Pancreas (tissue), 10 donors: ENCODE data around the gene WWP2. TPM values are rescaled to one million over a fixed set of nuclear protein-coding genes. Genes with fewer than 3 reads are reported as not detected.
"Not testable (repeated sequence)": the region's sequence is repeated elsewhere in the genome, so short reads cannot be mapped to it uniquely, and the experiment has no call there.

Experiments
- ATAC-seq, 4 donors: fragments of 200-7000 bp; cut with Tn5 transposase; one replicate each; pipeline versions ENCODE4 v1.8.0 to v1.9.1; 2020; ENCODE audit warnings: mild to moderate bottlenecking in 4 of 4, moderate library complexity in 4 of 4
- DNase-seq, 6 donors: peaks; one replicate each; pipeline ENCODE4 v3.0.0-alpha.2; 2020
- FAIRE-seq: peaks from 2 replicates; lab custom pipeline; 2012; peaks lifted over from hg19 to GRCh38; lab: Jason Lieb, UNC
- H3K27ac ChIP-seq, 4 donors: fragments of 200-600 bp; sonication (generic); 1 replicate in 3 of 4; 2 replicates in 1 of 4; pipeline versions ENCODE4 v1.5.0 to v1.8.0; 2020
- H3K27me3 ChIP-seq, 4 donors: fragments of 200-600 bp; one replicate each; pipeline ENCODE4 v1.8.0; 2021
- H3K36me3 ChIP-seq, 3 donors: fragments of 200-600 bp; sonication (generic) in 1 of 3; one replicate each; pipeline versions ENCODE4 v1.5.0 to v1.8.0; 2020 to 2021
- H3K4me1 ChIP-seq, 3 donors: fragments of 200-600 bp; one replicate each; pipeline ENCODE4 v1.8.0; 2021
- H3K4me3 ChIP-seq, 4 donors: fragments of 200-600 bp; sonication (generic) in 2 of 4; one replicate each; pipeline versions ENCODE4 v1.5.0 to v1.8.0; 2020 to 2021
- H3K9me3 ChIP-seq, 4 donors: fragments of 200-600 bp; one replicate each; pipeline ENCODE4 v1.8.0; 2021
- CTCF ChIP-seq, 4 donors: fragments of 200-600 bp; sonication (generic) in 3 of 4; IDR thresholded peaks; one replicate each; pipeline versions ENCODE4 v1.5.0 to v1.8.0; 2021; ENCODE audit warnings: antibody characterized with exemption in 4 of 4
- WGBS, 2 donors: extraction: QIAGEN DNeasy Blood & Tissue Kit; methylation state at CpG; one replicate each; pipeline ENCODE4 v1.1.7; 2013; 5-methylcytosine and 5-hydroxymethylcytosine counted together
- intact Hi-C, 3 donors: fragments of 100-400 bp; cut with DNase I; formaldehyde crosslinking; loops; one replicate each; pipeline versions ENCODE4 v1.11.1 to v1.14.2; 2022
- polyA plus RNA-seq, 2 donors: library from polyadenylated mRNA; stranded (reverse); fragments of 200-250 nt; gene quantifications; one replicate each; pipeline ENCODE4 v1.2.3, GENCODE V29; 2013
- total RNA-seq, 6 donors: library from RNA; stranded (reverse); fragmentation: NEBNext Ultra II Directional in 4 of 6; extraction: Animal tissue kit (Norgen Biotek cat#: 25700) in 4 of 6; gene quantifications; one replicate each; pipeline versions ENCODE4 v1.2.1 to v1.2.4, GENCODE V29; 2021 to 2023
- donor health status: healthy with polysubstance abuse.
- donor health status: DM: no; HTN: no; CAD: no; lungs with moderate emphysema.
- donor health status: DM: no; HTN: no; CAD: no.
- donor health status: control.
- donor health status: control.
- donor health status: Bipolar disorder and iron deficiency.
- donor health status: DM: yes; HTN: yes; CAD: no.
- donor health status: DM: no; HTN: no; CAD: no.
- donor health status: DM: no; HTN: no; CAD: no.
- donor health status: DM: yes; HTN: yes; CAD: no.

Gene WWP2
- total and polyA plus RNA-seq, 8 donors = 27.4 to 50.4 (median 35.4) TPM

- intact Hi-C loops = no loop called here
- no peaks in the 10 kb centered on the region for H3K9me3 ChIP-seq
- peak in 1 of 6 donors; percentile 11 for DNase-seq
- peak overlapping the region in 3 of 4 donors; percentile 59 to 92 (median 90) for H3K27ac ChIP-seq
- no peak overlapping the region for H3K4me3 ChIP-seq
- H3K4me1 ChIP-seq = peaks cover 12 to 41% (median 24%) of the 10 kb centered on the region in 3 donors
- no peak for FAIRE-seq
- H3K36me3 ChIP-seq = no peaks in the 10 kb centered on the region
- no peaks in the 10 kb centered on the region for H3K27me3 ChIP-seq
- 84 to 88% methylated on average over 6 of the region's 6 CpGs for WGBS, 2 donors
- no peak for TF ChIP-seq CTCF (IDR thresholded peaks at IDR 0.05)
- no peak for ATAC-seq
Measured at GRCh38 chr16:69821844-69822173, 59.7 kb downstream of the WWP2 start.

DNA sequence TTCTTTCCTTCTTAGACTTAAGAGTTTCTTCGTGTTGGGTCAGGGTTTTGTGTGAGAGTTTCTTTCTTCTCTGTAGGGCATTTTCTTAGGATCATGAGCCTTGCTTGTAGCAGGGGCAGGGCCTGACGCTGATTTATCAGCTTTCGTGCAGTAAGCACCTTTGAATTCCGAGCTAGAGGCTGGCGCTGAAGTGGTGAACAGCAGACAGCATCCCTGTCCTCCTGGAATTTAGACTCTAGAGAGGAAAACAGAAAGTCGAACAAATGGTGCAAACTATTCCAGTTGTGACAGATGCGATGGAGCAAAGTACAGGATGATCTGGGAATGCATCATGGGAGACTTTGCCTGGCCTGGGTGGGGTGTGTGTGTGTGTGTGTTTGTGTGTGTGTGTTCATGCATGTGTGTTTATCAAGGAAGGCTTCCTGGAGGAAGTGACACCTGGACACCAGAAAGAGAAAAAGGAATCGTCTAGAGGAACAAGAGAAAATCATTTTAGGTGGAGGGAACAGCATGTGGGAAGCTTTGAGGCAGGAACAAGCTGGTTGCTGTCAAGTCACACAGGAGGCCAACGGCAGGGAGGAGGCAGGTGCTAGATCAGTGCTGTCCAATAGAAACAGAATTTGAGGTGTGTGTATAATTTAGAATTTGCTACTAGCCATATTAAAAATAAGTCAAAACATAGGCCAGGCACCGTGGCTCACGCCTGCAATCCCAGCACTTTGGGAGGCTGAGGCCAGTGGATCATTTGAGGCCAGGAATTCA is 60.2 kb downstream of the WWP2 start:
- H3K36me3 ChIP-seq = no peaks in the 10 kb centered on the region
- DNase-seq = peak in 1 of 6 donors; percentile 22
- peaks cover 17 to 46% (median 29%) of the 10 kb centered on the region in 3 donors for H3K4me1 ChIP-seq
- FAIRE-seq = no peak
- intact Hi-C loops = no loop called here
- WGBS, 2 donors = 78 to 79% methylated on average over 11 of the region's 11 CpGs
- H3K4me3 ChIP-seq = no peak overlapping the region
- ATAC-seq = no peak
- no peaks in the 10 kb centered on the region for H3K9me3 ChIP-seq
- no peaks in the 10 kb centered on the region for H3K27me3 ChIP-seq
- TF ChIP-seq CTCF (IDR thresholded peaks at IDR 0.05) = no peak
- H3K27ac ChIP-seq = peak overlapping the region in 3 of 4 donors; percentile 59 to 92 (median 90)

- Histone ChIP-seq H3K4me3 (no peak overlapping the region), H3K27ac (peak overlapping the region; percentile 51 to 92 (median 74)), H3K27me3 (no peaks in the 10 kb centered on the region), H3K4me1 (peaks cover 19 to 52% (median 36%) of the 10 kb centered on the region in 3 donors), H3K36me3 (no peaks in the 10 kb centered on the region), H3K9me3 (no peaks in the 10 kb centered on the region)
- ATAC-seq = peak; percentile 66 to 84 (median 72)
- 11 to 19% methylated on average over 10 of the region's 10 CpGs for WGBS, 2 donors
- no peak for TF ChIP-seq CTCF (IDR thresholded peaks at IDR 0.05)
- no peak for FAIRE-seq
- DNase-seq = peak; percentile 70 to 86 (median 78)
- intact Hi-C loops = no loop called here
Measured at GRCh38 chr16:69823831-69824563, 61.9 kb downstream of the WWP2 start.

- FAIRE-seq, H3K9me3 ChIP-seq, H3K4me3 ChIP-seq, ATAC-seq, intact Hi-C loops, H3K27me3 ChIP-seq, H3K36me3 ChIP-seq: not testable (repeated sequence)
- 62 to 68% methylated on average over 4 of the region's 4 CpGs for WGBS, 2 donors
- Histone ChIP-seq H3K27ac (peak overlapping the region in 3 of 4 donors; percentile 58 to 92 (median 90)), H3K4me1 (peaks cover 19 to 52% (median 36%) of the 10 kb centered on the region in 3 donors)
- peak in 1 of 6 donors; percentile 35 for DNase-seq
Measured at GRCh38 chr16:69824564-69825142, 62.5 kb downstream of the WWP2 start.

DNA sequence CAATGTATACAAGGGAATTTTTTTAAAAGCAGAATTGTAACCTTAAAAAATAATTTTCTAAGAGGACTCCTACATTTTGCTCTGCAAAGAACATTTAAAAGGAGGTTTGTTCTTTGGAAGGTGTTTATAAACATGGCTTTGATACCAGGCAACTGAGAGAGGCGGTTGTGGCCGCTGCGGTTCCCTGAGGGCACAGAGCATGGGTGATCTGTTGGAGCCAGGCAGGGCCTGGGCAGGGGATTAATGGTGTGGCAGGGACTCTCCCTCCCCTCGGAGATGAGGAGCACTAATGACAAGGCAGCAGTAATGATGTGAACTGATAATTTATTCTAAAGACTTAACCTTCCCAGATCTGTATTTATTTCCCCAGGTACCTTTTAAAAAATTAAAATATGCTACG is 65.4 kb downstream of the WWP2 start:
- FAIRE-seq = no peak
- peak overlapping the region in 3 of 4 donors; percentile 26 to 92 (median 90) for H3K27ac ChIP-seq
- peaks cover 32 to 68% (median 53%) of the 10 kb centered on the region in 3 donors for H3K4me1 ChIP-seq
- 47 to 54% methylated on average over 5 of the region's 5 CpGs for WGBS, 2 donors
- H3K9me3 ChIP-seq = no peaks in the 10 kb centered on the region
- no peaks in the 10 kb centered on the region for H3K27me3 ChIP-seq
- intact Hi-C loops = no loop called here
- H3K4me3 ChIP-seq = no peak overlapping the region
- H3K36me3 ChIP-seq = no peaks in the 10 kb centered on the region
- peak in 2 of 6 donors; percentile 28 to 60 for DNase-seq
- no peak for TF ChIP-seq CTCF (IDR thresholded peaks at IDR 0.05)
- peak in 2 of 4 donors; percentile 9 to 21 for ATAC-seq
